DMS53 (cell line): Measurements from ENCODE around the gene KLHL14.

Source experiments
- DNase-seq: peaks from one replicate; lab custom pipeline; 2025; lab: John Stamatoyannopoulos, UW

KLHL14 gene

DNA sequence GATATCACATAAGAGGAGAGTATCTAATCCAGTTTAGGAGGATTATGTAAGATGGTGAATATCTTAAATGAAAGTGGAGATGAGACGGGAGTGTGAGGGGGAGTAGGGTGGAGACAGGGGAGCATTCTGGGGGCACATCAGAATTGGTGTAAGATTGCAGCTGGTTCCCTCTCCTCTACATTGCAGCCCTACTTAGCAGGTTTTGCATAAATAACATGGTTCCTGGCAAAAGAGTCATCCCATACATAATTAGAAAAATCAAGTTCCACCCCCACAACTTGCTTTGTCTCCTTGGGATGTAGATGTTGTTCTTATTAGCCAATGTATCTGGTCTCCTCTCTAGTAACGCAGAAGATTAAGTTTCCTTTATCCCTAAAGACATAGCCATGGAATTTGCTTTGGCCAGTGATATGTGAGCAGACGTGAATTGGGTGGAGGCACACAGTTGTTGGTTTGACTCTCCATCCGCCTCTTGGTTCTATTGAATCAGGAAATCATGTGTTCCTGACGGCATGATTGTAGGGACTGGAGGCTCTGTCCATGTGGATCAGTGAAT, 137.9 kb downstream of the KLHL14 start:
- no peak for DNase-seq

DNA sequence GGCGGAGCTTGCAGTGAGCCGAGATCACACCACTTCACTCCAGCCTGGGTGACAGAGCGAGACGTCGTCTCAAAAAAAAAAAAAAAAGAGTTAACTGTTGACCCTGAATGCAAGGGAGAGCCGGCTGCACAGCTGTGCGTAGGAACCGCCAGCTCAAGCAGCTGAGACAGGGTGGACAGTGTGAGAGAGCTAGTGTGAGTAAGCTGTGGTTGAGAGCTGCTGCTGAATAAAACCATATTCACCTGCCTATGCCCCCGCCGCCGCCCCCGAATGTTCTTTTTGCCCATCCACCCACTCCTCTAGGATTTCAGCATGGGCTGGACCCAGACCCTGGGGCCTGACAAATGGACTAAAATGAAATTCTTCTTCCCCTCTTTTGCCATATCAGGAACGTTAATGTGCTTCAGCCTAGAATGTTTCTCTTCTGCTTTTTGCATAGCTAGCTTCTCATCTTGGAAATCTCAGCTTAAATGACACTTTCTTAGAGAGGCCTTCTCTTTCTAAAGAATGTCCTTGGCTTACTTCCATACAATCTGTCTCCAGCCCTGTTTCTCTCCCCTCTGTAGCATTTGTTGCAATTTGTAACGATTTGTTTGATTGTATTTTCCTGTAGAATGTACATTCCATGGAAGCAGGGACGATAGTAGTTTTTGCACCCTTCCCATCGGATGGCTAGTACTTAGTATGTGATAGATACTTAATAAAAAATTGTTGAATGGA, 142.7 kb downstream of the KLHL14 start:
- no peak for DNase-seq

- peak; percentile 34 for DNase-seq
Measured at GRCh38 chr18:32629292-32629691, 143.5 kb downstream of the KLHL14 start.

DNA sequence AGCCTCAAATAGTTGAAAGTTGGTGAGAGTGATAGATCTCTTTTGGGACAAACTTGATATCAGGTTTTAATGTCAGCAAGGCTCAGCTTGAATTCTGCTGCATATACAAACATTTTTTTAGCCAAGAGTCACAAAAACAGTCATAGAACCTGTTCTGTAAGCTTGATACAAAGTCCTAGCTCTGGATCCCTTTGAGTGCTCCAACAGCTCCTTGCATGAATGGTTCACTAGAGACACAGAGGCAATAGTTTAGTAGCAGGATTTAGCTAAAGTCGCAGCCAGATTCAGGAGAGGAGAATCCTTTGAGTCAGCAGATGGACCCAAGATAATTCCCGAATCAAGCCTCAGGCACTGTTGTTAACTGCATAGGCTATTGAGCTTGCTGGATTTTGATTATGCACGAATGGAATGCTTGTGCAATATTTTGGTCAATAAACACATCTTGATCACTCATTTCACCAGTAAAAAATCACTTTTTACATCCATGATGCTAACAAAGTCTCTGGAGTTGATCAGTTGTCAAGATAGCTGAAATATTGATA, 148.6 kb downstream of the KLHL14 start:
- peak; percentile 6 for DNase-seq

- DNase-seq: no peak
Measured at GRCh38 chr18:32623563-32623962, 149.3 kb downstream of the KLHL14 start.
